HL-60 (cell line): Measurements from ENCODE around the gene PLA2G3.

Source experiments
- DNase-seq, 2 experiments: peaks; one replicate each; pipeline ENCODE4 v3.0.0-alpha.2; 2010 to 2020; ENCODE audit warnings: low read depth in 1 of 2, low spot score in 1 of 2
- H3K27ac ChIP-seq: fragments of 250-450 bp; sonication (Bioruptor Pico); replicated peaks from 2 replicates; pipeline ENCODE4 v1.5.1; 2020; ENCODE audit warnings: mild to moderate bottlenecking, moderate library complexity
- H3K27me3 ChIP-seq: fragments of 250-450 bp; sonication (Bioruptor Pico); 2 replicates; pipeline ENCODE4 v1.5.1; 2021; ENCODE audit warnings: mild to moderate bottlenecking, moderate library complexity; ENCODE audit not compliant: insufficient read depth, poor library complexity, severe bottlenecking
- H3K4me3 ChIP-seq: replicated peaks from 2 replicates; pipeline ENCODE4 v1.5.1; 2011; ENCODE audit warnings: mild to moderate bottlenecking, control low read depth, low read length; ENCODE audit not compliant: insufficient read depth
- CTCF ChIP-seq: IDR thresholded peaks from one replicate; pipeline ENCODE4 v1.5.1; 2011; ENCODE audit warnings: low read length, control low read depth, inconsistent platforms; ENCODE audit not compliant: insufficient read depth
- GABPA ChIP-seq: IDR thresholded peaks from 2 replicates; pipeline ENCODE4 v1.6.1; 2012; ENCODE audit warnings: low read depth
- POLR2AphosphoS5 ChIP-seq: IDR thresholded peaks from 2 replicates; pipeline ENCODE4 v1.6.1; 2012; ENCODE audit warnings: low read depth
- REST ChIP-seq: IDR thresholded peaks from 2 replicates; pipeline ENCODE4 v1.6.1; 2012; ENCODE audit warnings: low read depth; ENCODE audit not compliant: insufficient replicate concordance
- SPI1 ChIP-seq: IDR thresholded peaks from 2 replicates; pipeline ENCODE4 v1.6.1; 2012; ENCODE audit warnings: low read depth, mild to moderate bottlenecking, borderline replicate concordance

PLA2G3 gene

GRCh38 chr22:31137721-31138120 lies 2.6 kb downstream of the PLA2G3 start:
- Histone ChIP-seq H3K27ac (no peak overlapping the region), H3K4me3 (no peak overlapping the region), H3K27me3 (no peaks in the 10 kb centered on the region)
- TF ChIP-seq REST (no peak), SPI1 (no peak), POLR2AphosphoS5 (no peak), GABPA (no peak), CTCF (no peak)
- DNase-seq, result no peak

GRCh38 chr22:31136711-31137110 lies 3.6 kb downstream of the PLA2G3 start:
- no peak for TF ChIP-seq SPI1
- no peak for TF ChIP-seq CTCF
- TF ChIP-seq REST, result no peak
- no peak for TF ChIP-seq POLR2AphosphoS5
- TF ChIP-seq GABPA, result no peak
- H3K27ac ChIP-seq, result no peak overlapping the region
- no peak overlapping the region for H3K4me3 ChIP-seq
- no peaks in the 10 kb centered on the region for H3K27me3 ChIP-seq
- no peak for DNase-seq

GRCh38 chr22:31136155-31136554 lies 4.2 kb downstream of the PLA2G3 start:
- Histone ChIP-seq H3K27ac (no peak overlapping the region), H3K4me3 (no peak overlapping the region), H3K27me3 (no peaks in the 10 kb centered on the region)
- DNase-seq, result no peak
- TF ChIP-seq REST (no peak), CTCF (no peak), POLR2AphosphoS5 (no peak), GABPA (no peak), SPI1 (no peak)
